ENCODE measurements around the gene TLR4. TPM values are rescaled to one million over a fixed set of nuclear protein-coding genes. Genes with fewer than 3 reads are reported as not detected.

The TLR4 gene
- 14.7 TPM for total RNA-seq (ENCODE audit: insufficient read depth, low replicate concordance)

GRCh38 chr9:117704024-117704575 lies at the start of gene TLR4:
Gene TLR4, plus strand, starts transcription at chr9:117704403. Its CDS starts 70 bp downstream, at chr9:117704473.
- DNase-seq (ENCODE audit: low spot score): peak; percentile 71

- no peak for DNase-seq (ENCODE audit: low spot score)
Measured at GRCh38 chr9:117656002-117656401, 48.2 kb upstream of the TLR4 start.

DNA sequence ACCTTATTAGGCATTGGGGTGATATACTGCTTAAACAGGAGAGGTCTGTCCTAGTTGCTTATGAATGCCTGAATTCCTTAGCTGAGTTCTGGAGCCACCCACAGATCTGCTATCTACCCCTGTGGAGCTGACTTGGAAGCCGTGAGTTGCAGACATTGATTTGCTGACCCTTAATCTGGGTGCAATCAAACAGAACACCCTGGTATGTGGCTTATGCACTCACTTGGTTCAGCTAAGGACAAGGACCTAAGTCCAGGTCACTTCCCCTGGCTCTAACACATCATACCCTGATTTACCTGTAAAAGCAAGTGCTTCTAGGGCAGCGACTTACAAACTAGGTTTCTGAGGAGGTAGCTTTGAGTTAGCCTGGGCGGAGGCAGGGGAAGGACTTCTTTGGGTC lies 41.6 kb upstream of the TLR4 start:
- no peak for DNase-seq (ENCODE audit: low spot score)

DNA sequence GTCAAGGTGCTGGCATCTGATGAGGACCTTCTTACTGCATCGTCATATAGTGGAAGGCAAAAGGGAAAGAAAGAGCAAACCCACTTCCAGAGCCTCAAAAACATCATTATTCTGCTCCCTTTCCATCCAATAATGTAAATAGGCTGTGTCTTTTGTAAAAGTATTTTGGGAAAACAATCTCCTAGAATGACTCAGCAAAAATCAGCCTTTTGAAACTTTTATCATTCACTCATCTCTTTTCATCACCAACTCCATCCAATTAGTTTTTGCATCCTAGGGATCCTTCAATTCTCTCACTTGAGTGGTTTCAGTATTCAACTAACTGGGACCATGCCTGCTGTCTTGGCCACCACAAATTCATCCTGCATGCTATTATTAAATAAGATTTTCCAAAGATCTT lies 39.8 kb upstream of the TLR4 start:
- DNase-seq (ENCODE audit: low spot score): no peak

DNA sequence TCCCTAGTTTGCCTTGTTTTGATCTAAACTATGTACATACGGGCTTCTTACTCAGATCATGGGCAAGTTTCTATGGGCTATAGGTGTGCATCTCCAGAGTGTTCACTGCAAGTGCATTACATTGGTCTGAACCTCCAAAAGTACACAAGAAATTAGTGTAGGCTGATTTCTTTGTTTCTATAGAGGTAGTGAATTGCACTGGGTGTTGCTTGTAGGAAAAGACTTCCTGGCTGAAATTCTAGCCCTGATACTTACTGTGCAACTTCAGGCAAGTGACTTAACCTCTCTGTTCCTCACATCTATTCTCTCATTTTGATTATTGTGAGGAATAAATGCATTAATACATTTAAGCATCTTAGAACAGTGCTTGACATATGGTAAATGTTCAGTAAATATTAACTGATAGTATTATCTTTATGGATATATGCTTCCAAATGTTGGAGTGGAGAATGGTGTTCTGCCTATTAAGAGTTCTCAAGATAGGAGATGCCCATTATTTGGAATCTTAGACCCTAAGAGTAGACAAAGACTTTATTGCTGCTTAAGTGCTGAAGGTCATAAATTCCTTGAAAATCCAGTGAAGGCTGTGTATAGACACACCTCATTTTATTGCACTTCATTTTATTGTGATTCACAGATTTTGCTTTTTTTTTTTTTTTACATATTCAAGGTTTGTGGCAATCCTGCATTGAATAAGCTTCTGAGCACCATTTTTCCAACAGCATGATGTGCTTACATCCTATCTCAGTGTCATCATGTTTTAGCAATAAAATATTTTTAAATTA lies 38.4 kb upstream of the TLR4 start:
- no peak for DNase-seq (ENCODE audit: low spot score)

- DNase-seq (ENCODE audit: low spot score): no peak
Measured at GRCh38 chr9:117671468-117671867, 32.7 kb upstream of the TLR4 start.

DNA sequence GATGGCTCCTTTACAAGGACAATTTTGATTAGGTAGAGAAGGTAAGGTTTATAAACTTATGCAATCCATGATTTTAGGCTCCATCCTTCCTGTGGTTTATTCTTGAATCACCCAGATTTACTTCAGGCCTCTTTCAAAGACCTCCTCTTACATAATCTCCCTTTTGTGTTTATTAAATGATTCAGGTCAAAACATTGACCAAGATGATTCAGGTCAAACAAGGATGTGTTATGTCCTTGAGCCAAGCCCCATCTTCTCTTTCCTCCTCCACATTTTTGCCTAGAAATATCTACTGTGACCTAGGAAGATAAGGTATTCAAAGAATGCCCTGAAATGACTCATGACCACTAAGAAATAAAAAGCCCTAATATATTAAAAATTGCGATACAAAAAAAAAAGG lies 31.8 kb upstream of the TLR4 start:
- DNase-seq (ENCODE audit: low spot score): no peak

- DNase-seq (ENCODE audit: low spot score): peak; percentile 2
Measured at GRCh38 chr9:117677572-117677971, 26.6 kb upstream of the TLR4 start.

DNA sequence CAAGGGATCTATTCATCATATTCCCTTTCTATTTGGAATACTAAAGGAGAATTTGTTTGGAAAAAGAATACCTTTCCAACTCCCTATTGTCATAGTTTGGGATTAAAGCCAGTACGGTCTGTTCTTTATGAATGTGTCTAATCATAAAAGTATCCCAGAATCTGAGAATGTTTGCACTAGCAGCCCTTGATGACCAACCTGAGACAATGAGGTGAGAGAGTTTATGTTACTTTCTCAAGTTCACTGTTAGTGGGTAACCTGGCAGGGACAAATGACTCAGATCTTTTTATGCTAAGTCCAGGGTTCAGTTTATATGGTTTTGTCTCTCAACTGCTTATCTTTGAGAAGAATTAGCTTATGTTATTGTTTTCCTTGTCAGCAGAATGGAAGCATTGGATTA lies 25.3 kb upstream of the TLR4 start:
- no peak for DNase-seq (ENCODE audit: low spot score)

- DNase-seq (ENCODE audit: low spot score): no peak
Measured at GRCh38 chr9:117679416-117679815, 24.8 kb upstream of the TLR4 start.

DNA sequence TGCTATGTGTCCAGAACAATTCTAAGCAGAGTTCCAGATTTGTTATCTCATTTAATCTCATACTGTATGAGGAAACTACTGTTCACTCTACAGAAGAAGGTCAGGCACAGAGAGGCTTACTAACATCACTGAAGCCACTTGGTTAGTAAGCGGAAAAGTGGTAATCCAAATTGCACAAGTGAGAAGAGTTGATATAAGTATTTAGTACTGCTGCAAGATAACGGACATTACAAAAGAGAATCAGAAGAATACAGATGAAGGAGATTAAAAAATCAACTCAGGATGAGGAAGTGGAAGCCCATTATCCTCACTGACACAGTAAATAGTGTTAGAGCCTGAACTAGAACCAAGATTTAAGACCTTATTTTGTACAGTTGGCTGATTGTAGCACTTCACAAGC lies 22.3 kb upstream of the TLR4 start:
- no peak for DNase-seq (ENCODE audit: low spot score)

DNA sequence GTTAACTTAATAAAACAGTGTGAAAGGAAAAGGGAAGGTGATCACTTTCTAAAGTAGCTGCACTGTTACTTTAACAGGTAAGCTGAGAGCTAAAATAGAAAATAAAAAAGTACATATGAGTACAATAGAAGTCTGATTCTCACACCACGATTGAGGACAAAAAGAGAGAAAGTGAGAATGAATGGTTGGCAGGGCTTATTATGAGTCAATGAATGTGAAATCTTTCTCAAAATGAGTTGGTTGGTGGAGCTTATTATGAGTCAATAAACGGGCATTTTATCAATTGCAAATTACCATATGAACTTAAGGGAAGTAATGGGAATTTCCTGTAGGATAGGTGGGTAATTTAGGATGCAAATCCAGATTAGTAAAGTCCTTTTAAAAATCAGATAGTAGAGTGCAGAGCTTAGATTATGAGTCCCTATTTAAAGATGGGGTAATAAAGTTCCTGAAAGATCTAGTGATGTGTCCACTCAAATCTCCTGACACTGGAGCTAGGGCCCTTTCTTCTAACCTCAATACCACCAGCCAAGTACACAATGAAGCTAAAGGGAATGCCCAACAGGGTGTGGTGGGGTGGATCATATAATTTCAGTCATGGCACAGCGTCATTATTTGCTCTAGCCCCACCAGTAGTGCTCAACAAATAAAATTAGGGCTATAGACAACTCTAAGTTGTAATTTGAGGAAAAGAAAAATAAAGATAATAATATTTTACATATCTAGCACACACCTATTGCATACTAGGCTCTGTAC lies 21.1 kb upstream of the TLR4 start:
- DNase-seq (ENCODE audit: low spot score): no peak

DNA sequence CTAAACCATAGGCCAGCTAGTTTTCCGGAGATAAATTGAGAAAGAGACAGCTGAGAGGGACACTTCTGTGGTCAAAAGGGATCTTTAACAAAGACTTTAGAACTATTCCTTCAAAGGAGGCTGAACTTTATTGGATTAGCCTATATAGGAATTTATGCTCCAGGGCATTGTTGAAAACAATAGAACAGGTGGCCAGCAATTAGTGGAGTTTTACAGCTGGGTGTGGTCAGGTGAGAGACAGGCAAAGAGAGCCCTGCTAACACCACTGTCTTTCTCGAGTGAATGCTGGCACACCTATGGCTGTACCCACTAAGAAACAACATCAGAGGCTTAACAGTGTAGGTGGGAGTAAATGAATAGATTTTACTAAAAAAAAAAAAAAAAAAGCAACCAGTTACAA lies 16.7 kb upstream of the TLR4 start:
- DNase-seq (ENCODE audit: low spot score): no peak

GRCh38 chr9:117691367-117691766 lies 12.8 kb upstream of the TLR4 start:
- DNase-seq (ENCODE audit: low spot score): no peak

GRCh38 chr9:117696154-117696553 lies 8.0 kb upstream of the TLR4 start:
- no peak for DNase-seq (ENCODE audit: low spot score)

DNA sequence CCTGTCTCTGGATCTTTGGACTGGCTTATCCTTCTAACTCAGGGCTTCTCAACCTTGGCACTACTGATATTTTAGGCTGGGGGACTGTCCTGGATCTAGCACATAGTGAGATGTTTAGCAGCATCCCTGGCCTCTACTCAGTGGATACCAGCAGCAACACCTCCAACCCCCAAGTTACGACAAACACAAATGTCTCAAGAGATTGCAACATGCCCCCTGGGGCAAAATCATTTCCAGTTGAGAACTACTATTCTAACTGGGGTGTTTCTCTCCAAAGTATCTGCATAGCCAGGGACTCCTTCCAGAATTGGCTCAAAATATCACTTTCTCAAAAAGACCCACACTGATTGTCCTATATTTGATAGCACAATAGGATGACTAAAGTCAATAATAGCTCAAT lies 7.2 kb upstream of the TLR4 start:
- no peak for DNase-seq (ENCODE audit: low spot score)

- DNase-seq (ENCODE audit: low spot score): no peak
Measured at GRCh38 chr9:117703537-117703936, 666 bp upstream of the TLR4 start.

DNA sequence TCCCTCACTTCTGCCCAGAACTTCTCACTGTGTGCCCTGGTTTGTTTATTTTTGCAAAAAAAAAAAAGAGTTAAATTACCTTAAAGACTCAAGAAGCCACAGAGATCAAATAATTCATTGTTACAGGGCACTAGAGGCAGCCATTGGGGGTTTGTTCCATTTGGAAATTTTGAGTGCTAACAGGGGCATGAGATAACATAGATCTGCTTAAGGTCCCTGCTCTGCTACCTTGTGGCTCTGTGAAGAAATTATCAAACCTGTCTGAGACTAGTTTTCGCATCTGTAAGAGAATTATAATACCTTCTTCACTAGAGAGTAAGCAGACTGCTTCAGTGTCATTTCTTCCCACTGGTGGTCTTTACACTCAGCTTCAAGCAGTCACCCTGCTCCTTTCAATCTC lies 394 bp downstream of the TLR4 start:
- no peak for DNase-seq (ENCODE audit: low spot score)

DNA sequence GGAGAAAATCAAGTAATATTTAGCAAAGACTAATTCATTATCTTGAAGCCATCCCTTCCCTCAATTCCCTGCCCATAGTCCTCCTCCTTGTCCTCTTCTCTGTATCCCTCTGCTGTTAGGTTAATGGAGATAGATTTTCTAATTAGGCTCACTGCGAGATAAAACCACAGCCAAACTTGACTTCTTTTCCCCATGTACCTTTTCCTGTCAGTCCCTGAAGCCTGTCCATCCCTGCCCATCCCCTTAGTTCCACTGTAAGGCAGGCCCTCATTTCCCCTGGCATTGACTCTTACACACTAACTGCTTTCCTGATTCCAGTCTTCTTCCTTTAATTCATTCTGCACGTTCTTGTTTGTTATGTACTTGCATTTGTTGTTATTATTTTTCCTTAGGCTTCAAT lies 1.2 kb downstream of the TLR4 start:
- no peak for DNase-seq (ENCODE audit: low spot score)

GRCh38 chr9:117706421-117707116 lies 2.4 kb downstream of the TLR4 start:
- DNase-seq (ENCODE audit: low spot score): peak; percentile 66

- no peak for DNase-seq (ENCODE audit: low spot score)
Measured at GRCh38 chr9:117707561-117707960, 3.4 kb downstream of the TLR4 start.

- DNase-seq (ENCODE audit: low spot score): no peak
Measured at GRCh38 chr9:117709936-117710335, 5.7 kb downstream of the TLR4 start.

Measured in umbilical cord (tissue), 2 donors.